Prostate gland (tissue), 2 donors: ENCODE data around the gene SPEN.

Source experiments
- POLR2AphosphoS5 ChIP-seq: sonication (generic); formaldehyde crosslinking; IDR thresholded peaks from one replicate; pipeline ENCODE4 v1.6.1; 2017; ENCODE audit warnings: antibody characterized with exemption
- TF ChIP-seq, protein P1 (sequence below), 4 experiments: fragments of 200-600 bp in 2 of 4; fragments of 450-650 bp in 2 of 4; sonication (generic) in 2 of 4; IDR thresholded peaks; 1 replicate in 3 of 4; 2 replicates in 1 of 4; pipeline ENCODE4 v1.5.1; 2016 to 2019; ENCODE audit warnings: antibody characterized with exemption in 4 of 4, mild to moderate bottlenecking in 2 of 4, moderate library complexity in 2 of 4

DNA sequence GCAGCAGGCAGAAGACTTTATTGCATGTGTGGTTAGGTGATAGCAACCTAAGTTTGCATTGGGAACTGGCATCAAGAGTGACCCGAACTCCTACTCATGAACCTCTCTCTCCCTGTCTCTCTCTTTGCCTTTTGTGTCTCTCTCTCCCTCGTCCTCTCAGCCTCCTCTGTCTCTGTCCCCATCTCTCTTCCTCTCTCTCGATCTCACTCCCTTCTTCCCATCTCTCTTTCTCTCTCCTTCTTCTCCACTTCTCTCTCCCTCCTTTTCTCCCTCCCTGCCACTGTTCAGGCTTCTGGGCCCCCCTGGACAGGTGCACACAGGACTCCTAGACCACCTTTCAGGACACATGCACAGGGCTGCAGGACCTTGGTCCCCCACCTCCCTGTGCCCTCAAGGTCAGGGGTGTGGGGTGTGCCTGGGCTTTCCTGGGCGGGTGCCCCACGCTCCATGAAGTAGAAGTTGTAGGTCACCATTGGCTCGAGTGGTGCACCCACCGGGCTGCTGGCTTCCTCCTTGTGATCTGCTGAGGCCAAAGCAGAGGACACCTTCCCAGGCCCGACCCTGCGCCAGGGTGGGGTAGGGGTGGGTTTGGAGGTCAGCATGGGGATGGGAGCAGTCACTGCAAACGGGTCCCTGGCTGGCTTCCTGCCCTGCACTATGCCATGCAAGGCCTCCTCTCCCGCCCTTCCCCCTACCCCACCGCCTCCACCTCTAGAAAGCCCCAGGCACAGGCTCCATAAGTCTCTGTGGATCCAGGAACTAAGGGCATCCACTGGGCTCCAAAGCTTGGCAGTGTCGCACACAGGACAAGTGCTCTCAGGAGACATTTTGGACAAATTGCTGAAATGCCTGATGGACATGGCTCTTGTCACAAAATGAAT lies 141.6 kb downstream of the SPEN start:
- no peak for TF ChIP-seq POLR2AphosphoS5
- TF ChIP-seq, protein P1, sequence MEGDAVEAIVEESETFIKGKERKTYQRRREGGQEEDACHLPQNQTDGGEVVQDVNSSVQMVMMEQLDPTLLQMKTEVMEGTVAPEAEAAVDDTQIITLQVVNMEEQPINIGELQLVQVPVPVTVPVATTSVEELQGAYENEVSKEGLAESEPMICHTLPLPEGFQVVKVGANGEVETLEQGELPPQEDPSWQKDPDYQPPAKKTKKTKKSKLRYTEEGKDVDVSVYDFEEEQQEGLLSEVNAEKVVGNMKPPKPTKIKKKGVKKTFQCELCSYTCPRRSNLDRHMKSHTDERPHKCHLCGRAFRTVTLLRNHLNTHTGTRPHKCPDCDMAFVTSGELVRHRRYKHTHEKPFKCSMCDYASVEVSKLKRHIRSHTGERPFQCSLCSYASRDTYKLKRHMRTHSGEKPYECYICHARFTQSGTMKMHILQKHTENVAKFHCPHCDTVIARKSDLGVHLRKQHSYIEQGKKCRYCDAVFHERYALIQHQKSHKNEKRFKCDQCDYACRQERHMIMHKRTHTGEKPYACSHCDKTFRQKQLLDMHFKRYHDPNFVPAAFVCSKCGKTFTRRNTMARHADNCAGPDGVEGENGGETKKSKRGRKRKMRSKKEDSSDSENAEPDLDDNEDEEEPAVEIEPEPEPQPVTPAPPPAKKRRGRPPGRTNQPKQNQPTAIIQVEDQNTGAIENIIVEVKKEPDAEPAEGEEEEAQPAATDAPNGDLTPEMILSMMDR (IDR thresholded peaks at IDR 0.05) = no peak
